ENCODE results near the gene MTX1.
A peak's percentile ranks its signal among the peaks of the same experiment; 100 is the strongest.

Gene MTX1

GRCh38 chr1:155261852-155262673 lies 53.6 kb downstream of the MTX1 start, which contains the start of gene SCAMP3:
Gene SCAMP3, minus strand, starts transcription at chr1:155262360. Its CDS starts 209 bp downstream, at chr1:155262151.
- Histone ChIP-seq H3K4me1 (ENCODE audit: control insufficient read depth in 1 of 2, insufficient read depth in 2 of 2, low read length in 2 of 2) (peaks cover 11 to 12% of the 10 kb centered on the region in 2 donors), H3K9me3 (ENCODE audit: control insufficient read depth in 1 of 2, low read length in 2 of 2) (no peaks in the 10 kb centered on the region), H3K36me3 (ENCODE audit: control insufficient read depth in 1 of 2, insufficient read depth in 2 of 2, low read length in 2 of 2) (peaks cover 43 to 56% of the 10 kb centered on the region in 2 donors), H3K27ac (ENCODE audit: low read length) (peak within 1 kb of the TSS; percentile 83), H3K27me3 (ENCODE audit: low read depth, low read length) (no peaks in the 10 kb centered on the region), H3K4me3 (ENCODE audit: low read depth in 1 of 2, low read length in 2 of 2) (peak within 1 kb of the TSS; percentile 93 to 96)

GRCh38 chr1:155263067-155263466 lies 54.6 kb downstream of the MTX1 start:
- Histone ChIP-seq H3K4me1 (ENCODE audit: control insufficient read depth in 1 of 2, insufficient read depth in 2 of 2, low read length in 2 of 2) (peaks cover 11 to 12% of the 10 kb centered on the region in 2 donors), H3K36me3 (ENCODE audit: control insufficient read depth in 1 of 2, insufficient read depth in 2 of 2, low read length in 2 of 2) (peaks cover 51 to 60% of the 10 kb centered on the region in 2 donors), H3K27me3 (ENCODE audit: low read depth, low read length) (no peaks in the 10 kb centered on the region), H3K27ac (ENCODE audit: low read length) (no peak overlapping the region), H3K9me3 (ENCODE audit: control insufficient read depth in 1 of 2, low read length in 2 of 2) (no peaks in the 10 kb centered on the region), H3K4me3 (ENCODE audit: low read depth in 1 of 2, low read length in 2 of 2) (peak overlapping the region in 1 of 2 donors; percentile 96)

Measured in muscle layer of duodenum (tissue), 2 donors.